AG20443 (cell line): ENCODE measurements around the gene PRTG.
A peak's percentile ranks its signal among the peaks of the same experiment; 100 is the strongest.
"Not testable (repeated sequence)": the region's sequence is repeated elsewhere in the genome, so short reads cannot be mapped to it uniquely, and the experiment has no call there.

Experiments
- DNase-seq: peaks from one replicate; pipeline ENCODE4 v3.0.0; 2012; ENCODE audit warnings: low spot score, mixed read lengths

PRTG gene

DNA sequence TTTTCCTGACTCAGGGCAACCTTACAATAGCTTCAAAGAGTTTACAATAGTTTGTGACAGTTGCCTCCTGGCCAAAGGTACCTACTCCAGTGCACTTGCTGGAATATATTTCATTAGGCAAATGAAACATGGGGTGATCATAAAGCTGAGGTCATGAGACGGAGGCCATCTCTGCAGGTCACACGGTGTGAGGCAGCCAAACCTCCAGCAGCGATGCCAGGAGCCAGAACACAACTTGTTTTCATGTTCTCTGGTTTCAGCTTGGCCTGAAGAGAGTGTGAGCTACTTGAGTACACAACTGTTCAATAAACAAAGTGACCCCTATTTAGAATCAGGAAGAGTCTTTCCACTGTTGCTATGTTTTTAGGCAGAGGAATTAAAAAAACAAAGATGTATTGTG is 112.1 kb downstream of the PRTG start:
- DNase-seq, result no peak

GRCh38 chr15:55628369-55628730 is 114.6 kb downstream of the PRTG start:
- no peak for DNase-seq

- peak; percentile 79 for DNase-seq
Observed at GRCh38 chr15:55627730-55628368, 115.1 kb downstream of the PRTG start.

GRCh38 chr15:55619783-55620182 is 123.2 kb downstream of the PRTG start:
- DNase-seq, result no peak

DNA sequence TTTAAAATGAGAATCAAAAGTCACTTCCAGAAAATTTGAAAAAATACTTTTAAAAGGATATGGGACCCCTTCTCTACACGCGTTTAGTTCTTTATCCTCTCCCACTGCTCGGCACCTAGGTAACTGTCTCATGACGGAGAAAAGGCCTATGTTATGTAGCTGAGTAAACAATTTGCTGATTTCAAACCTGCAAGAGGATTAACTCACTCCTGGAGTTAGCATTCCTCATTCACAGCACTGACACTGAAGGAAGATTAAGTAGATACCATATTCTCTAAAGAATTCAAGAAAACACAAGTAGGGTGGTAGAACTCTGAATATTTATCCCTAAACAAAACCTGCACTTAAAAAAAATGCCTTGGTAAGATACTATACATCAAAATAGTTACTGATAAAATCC is 124.6 kb downstream of the PRTG start:
- no peak for DNase-seq

- no peak for DNase-seq
Observed at GRCh38 chr15:55615445-55615844, 127.5 kb downstream of the PRTG start.

GRCh38 chr15:55613727-55614126 is 129.2 kb downstream of the PRTG start:
- no peak for DNase-seq

DNA sequence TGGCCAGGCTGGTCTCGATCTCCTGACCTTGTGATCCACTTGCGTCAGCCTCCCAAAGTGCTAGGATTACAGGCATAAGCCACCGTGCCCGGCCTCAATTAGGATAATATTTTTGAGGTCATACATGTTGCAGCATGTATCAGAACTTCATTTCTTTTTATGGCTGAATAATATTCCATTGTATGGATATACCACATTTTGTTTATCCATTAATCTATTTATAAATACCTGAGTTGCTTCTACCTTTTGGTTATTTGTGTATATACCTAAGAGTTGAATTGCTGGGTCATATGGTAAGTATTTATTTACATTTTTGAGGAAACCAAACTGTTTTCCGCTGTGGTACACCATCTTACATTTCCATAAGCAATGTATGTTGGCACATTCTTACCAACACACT is 136.7 kb downstream of the PRTG start:
- no peak for DNase-seq

DNA sequence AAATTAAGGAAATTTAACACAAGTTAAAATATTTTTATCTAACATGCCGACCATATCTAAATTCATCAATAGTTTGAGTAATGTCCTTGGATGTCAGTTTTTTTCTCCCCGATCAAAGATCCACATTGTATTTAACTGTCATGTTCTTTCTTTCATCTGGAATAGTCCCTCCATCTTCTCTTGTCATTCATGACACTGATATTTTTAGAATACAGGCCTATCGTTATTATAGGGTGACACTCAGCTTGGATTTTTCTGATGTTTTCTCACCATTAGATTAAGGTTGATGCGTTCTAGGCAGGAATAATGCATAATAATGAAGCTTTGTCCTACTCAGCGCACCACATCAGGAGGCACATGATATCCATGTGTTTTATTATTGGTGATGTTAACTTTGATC is 141.6 kb downstream of the PRTG start:
- no peak for DNase-seq

DNA sequence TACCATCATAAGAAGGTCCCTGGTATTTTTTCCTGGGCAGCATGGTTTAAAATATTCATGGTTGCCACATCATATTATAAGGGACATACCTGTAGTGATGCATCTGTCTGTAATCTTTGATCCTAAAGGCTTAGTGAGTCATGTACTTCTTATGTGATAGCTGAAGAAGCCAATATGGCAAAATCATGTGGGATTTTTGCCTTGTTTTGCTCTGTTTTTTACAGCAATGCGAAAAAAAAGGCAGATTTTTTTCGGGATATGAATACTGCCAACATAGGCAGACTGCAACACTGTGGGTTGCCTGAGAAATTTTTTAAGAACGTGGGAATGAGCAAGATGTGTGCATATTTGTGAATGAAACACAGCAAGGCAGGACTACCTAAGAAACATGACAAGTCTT is 143.5 kb downstream of the PRTG start:
- no peak for DNase-seq

DNA sequence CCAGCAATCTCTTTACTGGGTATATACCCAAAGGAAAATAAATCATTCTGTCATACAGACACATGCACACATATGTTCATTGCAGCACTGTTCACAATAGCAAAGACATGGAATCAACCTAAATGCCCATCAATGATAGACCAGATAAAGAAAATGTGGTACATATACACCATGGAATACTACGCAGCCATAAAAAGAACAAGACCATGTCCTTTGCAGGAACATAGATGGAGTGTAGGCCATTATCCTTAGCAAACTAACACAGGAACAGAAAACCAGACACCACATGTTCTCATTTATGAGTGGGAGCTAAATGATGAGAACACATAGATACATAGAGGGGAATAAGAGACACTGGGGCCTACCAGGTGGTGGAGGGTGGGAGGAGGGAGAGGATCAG is 149.9 kb downstream of the PRTG start:
- not testable (repeated sequence) for DNase-seq

DNA sequence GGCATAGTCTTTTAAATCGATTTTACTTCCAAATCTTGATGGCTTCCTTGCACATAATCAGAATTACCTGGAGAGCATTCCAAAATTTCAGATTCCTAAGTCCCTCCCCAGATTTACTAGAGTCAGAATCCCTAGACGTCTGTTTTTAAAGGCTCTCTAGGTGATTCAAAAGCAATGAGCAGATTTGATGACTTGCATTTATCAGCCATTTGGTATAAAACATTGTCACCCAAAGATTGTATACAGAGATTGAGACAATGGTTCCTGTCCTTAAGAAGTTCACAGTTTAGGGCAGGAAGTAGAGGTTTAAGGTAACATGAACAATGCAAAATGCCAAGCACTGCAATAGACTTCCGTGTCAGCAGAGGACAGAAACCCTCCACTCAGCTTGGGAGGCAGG is 152.2 kb downstream of the PRTG start:
- no peak for DNase-seq

GRCh38 chr15:55589287-55589686 is 153.7 kb downstream of the PRTG start:
- DNase-seq, result no peak

- no peak for DNase-seq
Observed at GRCh38 chr15:55588815-55589115, 154.2 kb downstream of the PRTG start.

DNA sequence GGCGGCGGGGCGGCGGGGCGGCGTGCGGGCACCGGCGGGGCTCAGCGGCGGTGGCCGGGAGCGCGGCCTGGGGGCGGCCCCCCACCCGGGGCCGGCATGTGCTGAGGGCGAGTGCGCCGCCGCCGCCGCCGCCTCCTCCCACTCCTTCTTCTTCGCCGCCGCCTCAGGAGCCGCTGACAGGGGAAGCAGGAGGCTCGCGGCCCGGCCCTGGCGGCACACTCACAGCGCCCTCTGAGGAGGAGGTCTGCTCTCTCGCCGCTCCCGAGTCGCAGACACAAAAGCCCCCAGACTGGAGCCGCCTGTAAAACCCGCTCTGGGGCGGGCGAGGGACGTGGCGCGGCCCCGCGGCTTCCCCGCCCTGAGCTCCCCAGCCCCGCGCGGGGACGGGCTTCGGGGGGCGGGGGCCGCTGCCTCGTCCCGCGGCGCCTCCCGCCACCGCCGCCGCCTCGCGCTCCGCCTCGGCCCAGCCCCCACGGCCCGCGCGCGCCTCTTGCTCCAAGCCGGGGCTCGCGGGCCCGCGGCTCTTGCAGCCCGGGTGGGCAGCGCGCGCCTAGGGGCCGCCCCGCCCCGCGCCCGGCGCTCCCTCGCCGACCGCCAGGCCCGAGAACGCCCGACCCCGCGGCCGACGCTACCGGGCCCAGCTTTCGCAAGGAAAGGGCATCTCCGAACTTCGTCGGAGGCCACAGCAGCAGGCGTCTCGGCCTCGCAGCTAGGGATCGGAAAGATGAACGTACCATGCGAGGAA is 154.7 kb downstream of the PRTG start, which contains the start of gene PYGO1:
PYGO1 (minus strand) TSS at position 276 of the 745 bp plus-strand sequence. CDS start 462 bp downstream, outside the sequence.
- DNase-seq, result peak; percentile 88

DNA sequence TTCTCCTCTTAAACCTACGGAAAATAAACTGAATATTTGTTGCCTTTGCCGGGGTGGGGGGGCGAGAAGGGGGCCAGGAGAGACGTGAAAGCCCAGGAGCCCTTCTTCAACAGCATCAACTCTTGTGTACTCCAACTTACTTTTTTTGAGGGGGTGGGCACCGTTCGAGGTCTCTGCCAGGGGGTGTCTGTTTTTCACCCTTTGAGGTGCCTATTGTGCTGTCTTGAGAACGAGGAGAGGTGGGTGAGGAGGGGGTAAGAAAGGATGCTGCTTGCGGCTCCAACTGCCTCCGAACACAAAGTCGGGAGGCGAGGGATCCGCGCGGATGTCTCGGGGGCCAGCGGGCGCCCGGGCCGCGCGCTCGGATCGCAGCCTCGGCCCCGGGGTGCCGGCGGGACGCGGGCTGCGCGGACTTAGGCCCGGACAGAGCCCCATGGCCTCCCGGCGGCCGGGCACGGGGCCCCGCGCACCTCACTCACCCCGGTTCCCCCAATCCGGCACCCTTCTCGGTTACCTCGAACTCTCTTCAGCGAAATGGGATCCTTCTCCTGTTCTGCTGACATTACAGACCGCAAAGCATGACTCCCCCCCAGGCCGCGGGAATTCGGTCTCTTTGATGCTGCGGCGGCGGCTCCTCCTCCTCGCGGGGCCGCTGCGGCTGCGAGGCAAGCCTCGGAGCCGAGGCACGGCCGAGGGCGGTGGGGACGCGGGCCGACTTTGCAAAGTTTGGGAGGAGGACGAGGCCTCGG is 155.5 kb downstream of the PRTG start:
- peak; percentile 79 for DNase-seq

DNA sequence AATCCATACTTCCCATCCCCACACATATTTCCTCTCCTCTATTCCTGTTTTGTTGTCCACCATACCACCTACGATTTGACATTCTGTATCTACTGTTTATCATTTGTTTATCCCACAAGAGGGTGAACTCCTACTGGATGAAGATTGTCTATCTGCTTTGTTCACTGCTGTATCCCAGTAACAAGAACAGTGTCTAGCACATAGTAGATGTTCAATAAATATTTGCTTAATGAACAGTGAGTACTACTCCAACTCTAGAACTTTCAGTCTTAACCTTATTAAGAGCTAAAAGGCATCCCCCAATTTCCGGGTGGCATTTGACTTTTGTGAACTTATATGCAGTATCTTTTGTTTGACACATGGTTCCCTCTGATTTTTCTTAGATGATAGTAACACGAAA is 156.1 kb downstream of the PRTG start:
- no peak for DNase-seq

GRCh38 chr15:55576943-55577342 is 166.0 kb downstream of the PRTG start:
- DNase-seq, result no peak

- no peak for DNase-seq
Observed at GRCh38 chr15:55574096-55574495, 168.9 kb downstream of the PRTG start.

- DNase-seq, result no peak
Observed at GRCh38 chr15:55573224-55573623, 169.7 kb downstream of the PRTG start.

DNA sequence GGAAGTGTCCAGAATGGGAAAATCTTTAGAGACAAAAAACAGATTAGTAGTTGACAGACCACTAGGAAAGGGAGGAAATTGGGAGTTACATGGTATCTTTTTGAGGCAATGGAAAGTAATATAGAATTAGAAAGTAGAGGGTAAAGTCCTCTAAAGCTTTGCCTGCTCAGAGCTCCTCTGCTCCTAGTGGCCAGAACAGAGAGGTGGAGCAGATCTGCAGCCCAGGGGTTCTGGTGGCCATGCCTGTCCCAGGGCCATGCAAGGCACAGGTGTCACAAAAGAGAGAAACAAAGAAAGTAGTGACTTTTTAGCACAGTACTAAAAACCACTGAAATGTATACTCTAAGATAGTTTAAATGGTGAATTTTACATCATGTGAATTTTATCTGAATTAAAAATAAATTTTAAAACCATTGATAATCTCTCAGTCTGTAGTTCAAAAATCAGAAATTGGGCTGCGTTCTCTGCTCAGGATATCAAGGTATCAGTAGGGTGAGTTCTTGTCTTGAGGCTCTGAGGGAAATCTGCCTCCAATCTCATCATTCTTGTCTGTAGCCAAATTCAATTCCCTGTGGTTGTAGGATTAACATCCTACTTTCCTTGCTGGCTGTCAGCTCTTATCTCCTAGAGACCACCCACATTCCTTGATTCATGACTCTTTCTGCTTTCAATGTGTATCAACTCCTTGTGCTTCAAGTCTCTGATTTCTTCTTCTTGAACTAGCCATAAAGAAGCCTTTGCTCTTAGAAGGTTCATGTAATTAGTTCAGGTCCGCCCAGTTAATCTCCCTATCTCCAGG is 178.4 kb downstream of the PRTG start:
- DNase-seq, result no peak

- DNase-seq, result no peak
Observed at GRCh38 chr15:55562601-55563000, 180.4 kb downstream of the PRTG start.
